Stimulated activated CD4-positive, alpha-beta T cell treated with anti-CD3 and anti-CD28 coated beads, Interleukin-1b, Interleukin-23, amount 100 ng/mL, for 4 hours (primary cell): ENCODE results near the gene NTM.
"Not testable (repeated sequence)": the region's sequence is repeated elsewhere in the genome, so short reads cannot be mapped to it uniquely, and the experiment has no call there.

Source experiments
- DNase-seq, 2 donors: peaks; one replicate each; pipeline ENCODE4 v3.0.0-alpha.2; 2020; ENCODE audit warnings: low read depth in 2 of 2

NTM gene

GRCh38 chr11:131463649-131464425 is 93.4 kb downstream of the NTM start:
- no peak for DNase-seq

GRCh38 chr11:131464461-131464860 is 94.0 kb downstream of the NTM start:
- no peak for DNase-seq

GRCh38 chr11:131465039-131465438 is 94.6 kb downstream of the NTM start:
- no peak for DNase-seq

- DNase-seq: no peak
These were observed 95.3 kb downstream of the NTM start for GRCh38 chr11:131465746-131466145.

GRCh38 chr11:131467645-131468394 is 97.4 kb downstream of the NTM start:
- DNase-seq: no peak

- DNase-seq: no peak
These were observed 98.2 kb downstream of the NTM start for GRCh38 chr11:131468565-131468964.

- no peak for DNase-seq
These were observed 100.0 kb downstream of the NTM start for GRCh38 chr11:131470216-131470925.

GRCh38 chr11:131471976-131472375 is 101.6 kb downstream of the NTM start:
- DNase-seq: no peak

GRCh38 chr11:131474947-131475346 is 104.5 kb downstream of the NTM start:
- no peak for DNase-seq

- DNase-seq: no peak
These were observed 105.9 kb downstream of the NTM start for GRCh38 chr11:131476266-131476665.

- no peak for DNase-seq
These were observed 107.9 kb downstream of the NTM start for GRCh38 chr11:131478341-131478740.

GRCh38 chr11:131481303-131481702 is 110.9 kb downstream of the NTM start:
- DNase-seq: no peak

- DNase-seq: no peak
These were observed 111.6 kb downstream of the NTM start for GRCh38 chr11:131481971-131482370.

- DNase-seq: no peak
These were observed 113.0 kb downstream of the NTM start for GRCh38 chr11:131483453-131483852.

GRCh38 chr11:131483877-131484276 is 113.5 kb downstream of the NTM start:
- DNase-seq: no peak

- DNase-seq: no peak
These were observed 115.7 kb downstream of the NTM start for GRCh38 chr11:131486100-131486499.

GRCh38 chr11:131486937-131487635 is 116.7 kb downstream of the NTM start:
- no peak for DNase-seq

GRCh38 chr11:131488238-131488637 is 117.8 kb downstream of the NTM start:
- DNase-seq: no peak

- no peak for DNase-seq
These were observed 121.1 kb downstream of the NTM start for GRCh38 chr11:131491503-131491902.

GRCh38 chr11:131495423-131495822 is 125.0 kb downstream of the NTM start:
- no peak for DNase-seq

- DNase-seq: not testable (repeated sequence)
These were observed 127.3 kb downstream of the NTM start for GRCh38 chr11:131497686-131498085.

GRCh38 chr11:131498631-131499160 is 128.3 kb downstream of the NTM start:
- no peak for DNase-seq
